GM19395 (cell line): ENCODE data around the gene SMOC2.
"Not testable (repeated sequence)": the region's sequence is repeated elsewhere in the genome, so short reads cannot be mapped to it uniquely, and the experiment has no call there.

Experiments used
- ATAC-seq: cut with Tn5 transposase; IDR thresholded peaks from one replicate; pipeline ENCODE4 v1.9.1; 2021; ENCODE audit warnings: mild to moderate bottlenecking, moderate library complexity; ENCODE audit not compliant: unreplicated experiment

SMOC2 gene

DNA sequence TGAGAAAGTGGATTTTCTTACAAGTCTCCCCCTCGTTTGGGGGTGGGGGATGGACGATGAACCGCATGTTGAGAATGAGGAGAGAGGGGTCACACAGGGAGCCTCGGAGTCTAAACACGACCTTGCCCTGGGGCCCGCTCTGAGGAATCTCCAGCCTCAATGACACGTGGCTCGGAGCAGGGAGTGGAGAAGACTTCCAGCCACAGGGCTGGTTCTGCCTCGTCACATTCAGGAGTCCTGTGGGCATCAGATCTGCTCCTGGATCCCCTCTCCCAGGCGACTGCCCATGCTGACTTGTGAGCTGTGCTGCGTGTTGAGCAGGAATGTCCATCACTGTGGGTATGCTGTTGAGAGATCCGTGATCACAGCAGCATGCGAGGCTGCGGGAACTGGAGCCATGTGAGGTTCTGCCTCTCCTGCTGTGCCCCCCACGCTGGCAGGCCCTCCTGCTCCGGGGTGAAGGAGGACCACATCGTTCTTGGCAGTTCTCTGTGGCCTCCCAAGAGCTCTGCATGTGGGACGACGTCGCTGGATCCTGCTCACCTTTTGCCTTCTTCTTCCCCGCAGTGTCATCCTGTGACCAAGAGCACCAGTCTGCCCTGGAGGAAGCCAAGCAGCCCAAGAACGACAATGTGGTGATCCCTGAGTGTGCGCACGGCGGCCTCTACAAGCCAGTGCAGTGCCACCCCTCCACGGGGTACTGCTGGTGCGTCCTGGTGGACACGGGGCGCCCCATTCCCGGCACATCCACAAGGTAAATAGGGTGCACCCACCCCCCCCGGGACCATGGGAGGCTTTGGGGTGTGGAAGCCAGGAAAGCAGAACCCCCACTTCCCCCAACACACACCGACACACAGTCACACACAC, 157.5 kb downstream of the SMOC2 start:
- no peak for ATAC-seq

DNA sequence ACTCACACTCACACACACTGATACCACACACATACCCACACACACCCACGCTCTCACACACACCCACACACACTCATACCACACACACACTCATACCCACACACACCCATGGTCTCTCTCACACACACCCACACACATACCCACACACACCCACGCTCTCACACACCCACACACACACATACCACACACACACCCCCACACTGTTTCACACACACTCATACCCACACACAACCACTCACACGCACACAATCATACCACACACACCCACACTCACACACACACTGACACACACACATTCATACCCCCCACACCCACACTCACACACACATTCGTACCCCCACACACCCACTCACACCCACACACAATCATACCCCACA, 158.1 kb downstream of the SMOC2 start:
- no peak for ATAC-seq

DNA sequence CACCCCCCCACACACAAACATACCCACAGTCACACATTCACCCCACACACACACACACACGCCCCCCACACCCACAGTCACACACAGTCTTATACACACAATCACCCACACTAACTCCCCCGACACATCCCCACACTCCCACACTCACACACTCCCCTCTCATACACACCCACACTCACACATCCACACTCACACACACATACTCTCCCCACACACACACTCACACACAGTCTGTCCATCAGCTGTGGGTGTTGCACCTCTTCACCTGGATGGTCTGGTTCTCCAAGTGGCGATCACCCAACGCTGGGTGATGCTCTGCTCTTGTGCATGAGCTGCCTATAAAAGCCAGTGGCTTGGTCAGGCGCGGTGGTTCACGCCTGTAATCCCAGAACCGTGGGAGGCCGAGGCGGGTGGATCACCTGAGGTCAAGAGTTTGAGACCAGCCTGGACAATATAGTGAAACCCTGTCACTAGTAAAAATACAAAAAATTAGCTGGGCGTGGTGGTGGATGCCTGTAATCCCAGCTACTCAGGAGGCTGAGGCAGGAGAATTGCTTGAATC, 158.9 kb downstream of the SMOC2 start:
- no peak for ATAC-seq

DNA sequence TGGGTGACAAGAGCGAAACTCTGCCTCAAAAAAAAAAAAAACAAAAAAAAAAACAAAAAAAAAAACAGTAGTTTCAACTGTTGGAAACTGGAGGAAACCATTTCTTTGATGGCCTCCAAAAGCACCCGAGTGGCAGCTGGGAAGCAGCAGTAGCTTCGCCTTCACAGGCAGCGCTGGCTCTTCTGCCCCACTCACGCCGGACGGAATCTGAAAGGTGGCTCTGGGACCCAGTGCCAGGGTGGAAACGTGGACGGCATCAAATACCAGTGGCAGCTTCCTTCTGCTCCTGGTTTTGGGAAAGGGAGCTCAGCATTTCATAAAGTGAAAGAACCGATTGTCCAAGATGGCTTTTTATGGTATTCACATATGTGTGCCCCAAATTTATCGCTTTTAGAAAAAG, 159.4 kb downstream of the SMOC2 start:
- no peak for ATAC-seq

DNA sequence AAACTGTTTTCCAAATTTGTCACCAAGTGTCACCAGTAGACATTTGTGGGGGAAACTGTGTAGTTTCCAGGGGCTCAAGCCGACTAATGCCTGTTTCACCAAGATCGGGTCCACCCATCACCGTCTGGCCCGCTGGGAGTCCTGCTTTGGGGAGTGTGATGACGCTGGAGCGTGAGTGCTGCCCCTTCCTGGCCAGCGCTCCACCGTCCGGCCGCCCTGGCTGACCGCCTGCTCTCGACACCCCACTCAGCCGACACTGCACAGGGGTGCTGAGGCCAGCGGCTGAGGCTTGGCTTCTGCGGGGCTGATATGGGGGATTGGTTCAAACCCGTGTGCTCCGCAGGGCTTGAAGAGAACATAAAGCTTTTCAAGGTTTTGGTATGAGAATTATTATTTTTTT, 160.1 kb downstream of the SMOC2 start:
- no peak for ATAC-seq

DNA sequence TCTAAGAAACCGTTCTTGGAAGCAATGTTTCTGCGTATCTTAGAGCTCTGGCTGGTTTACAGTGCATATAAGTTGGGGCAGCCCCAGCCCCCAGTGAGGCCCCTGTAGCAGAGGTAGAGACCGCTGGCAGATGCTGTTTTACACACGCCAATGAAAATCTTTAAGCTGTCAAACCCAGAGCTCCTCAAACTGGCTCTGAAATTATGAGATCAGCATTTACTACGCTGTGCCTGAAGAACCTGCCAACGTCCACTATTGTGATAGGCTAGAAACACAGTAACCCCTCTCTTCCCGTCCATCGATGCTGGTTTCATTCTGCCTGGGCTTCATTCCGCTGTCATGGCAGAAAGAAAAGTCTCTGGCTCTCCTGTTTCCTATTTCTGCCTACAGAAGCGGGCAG, 160.6 kb downstream of the SMOC2 start:
- no peak for ATAC-seq

DNA sequence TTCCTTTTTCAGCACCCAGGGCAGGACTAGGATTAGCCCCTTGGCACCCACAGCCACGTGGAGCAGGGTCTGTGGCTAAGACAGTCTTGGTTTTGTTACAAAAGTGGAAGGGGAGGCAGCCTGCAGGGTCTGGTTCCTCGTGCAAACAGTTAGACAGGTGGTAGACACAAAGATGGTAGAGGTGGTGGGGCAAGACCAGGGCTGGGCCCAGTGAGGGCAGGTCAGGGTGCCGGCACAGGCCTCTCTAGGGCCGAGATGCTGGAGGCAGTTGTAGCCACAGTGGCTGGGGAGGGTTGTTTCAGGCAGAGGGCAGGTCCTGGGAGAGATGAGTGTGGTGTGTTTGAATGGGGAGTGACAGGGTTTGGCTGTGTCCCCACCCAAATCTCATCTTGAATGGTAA, 161.6 kb downstream of the SMOC2 start:
- ATAC-seq, result no peak

DNA sequence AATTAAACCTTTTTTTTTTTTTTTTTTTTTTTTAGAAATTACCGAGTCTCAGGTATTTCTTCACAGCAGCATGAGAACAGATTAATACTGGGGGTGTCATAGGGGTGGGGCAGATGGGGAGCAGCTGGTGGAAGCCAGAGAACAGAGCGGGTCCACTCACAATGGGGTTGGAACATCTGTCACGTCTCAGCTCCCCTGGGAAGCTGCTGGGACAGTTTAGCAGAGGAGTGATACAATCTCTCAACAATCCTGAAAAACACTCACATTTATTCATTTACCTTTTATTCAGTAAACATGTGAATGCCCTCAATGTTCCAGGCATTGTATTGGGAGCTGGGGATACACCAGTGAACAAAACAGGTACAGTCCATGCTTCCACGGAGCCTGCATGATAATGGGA, 162.2 kb downstream of the SMOC2 start:
- ATAC-seq, result no peak

DNA sequence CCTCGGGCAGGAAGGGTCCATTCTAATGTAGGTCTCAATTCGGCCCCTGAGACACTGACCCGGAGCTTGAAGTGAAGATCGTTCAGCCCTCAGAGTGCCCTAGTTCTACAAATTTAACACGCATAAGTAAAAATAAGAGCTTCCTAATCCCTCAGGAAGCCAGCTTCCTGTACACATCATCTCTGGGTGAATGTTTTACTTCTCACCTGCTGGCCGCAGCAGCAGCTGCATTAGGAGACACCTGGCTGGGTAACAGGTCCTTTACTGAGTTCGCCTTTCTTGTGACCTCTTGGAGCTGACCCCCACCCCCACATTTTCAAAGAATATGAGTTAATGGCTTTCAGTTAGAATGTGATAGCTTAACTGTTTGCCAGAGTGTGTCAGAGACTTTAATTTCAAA, 165.0 kb downstream of the SMOC2 start:
- ATAC-seq, result no peak

DNA sequence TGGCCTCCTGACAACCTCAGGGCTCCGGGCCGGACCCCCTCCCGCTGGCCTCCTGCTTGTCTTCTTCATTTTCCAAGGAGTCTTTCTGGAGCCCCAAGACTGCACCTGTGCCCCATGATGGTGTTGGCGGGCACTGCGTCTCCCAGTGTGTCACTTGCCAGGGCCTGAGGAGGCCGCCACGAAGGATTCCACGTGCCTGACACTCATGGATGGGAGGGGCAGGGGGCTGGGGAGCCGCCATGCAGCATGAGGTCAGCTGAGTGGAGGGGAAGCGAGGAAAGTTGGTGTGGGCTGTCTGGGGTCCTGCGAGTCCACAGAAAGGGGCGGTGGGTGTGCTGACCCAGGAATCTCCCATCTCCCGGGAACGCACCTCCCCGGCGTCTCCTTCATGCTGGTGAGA, 165.7 kb downstream of the SMOC2 start:
- no peak for ATAC-seq

DNA sequence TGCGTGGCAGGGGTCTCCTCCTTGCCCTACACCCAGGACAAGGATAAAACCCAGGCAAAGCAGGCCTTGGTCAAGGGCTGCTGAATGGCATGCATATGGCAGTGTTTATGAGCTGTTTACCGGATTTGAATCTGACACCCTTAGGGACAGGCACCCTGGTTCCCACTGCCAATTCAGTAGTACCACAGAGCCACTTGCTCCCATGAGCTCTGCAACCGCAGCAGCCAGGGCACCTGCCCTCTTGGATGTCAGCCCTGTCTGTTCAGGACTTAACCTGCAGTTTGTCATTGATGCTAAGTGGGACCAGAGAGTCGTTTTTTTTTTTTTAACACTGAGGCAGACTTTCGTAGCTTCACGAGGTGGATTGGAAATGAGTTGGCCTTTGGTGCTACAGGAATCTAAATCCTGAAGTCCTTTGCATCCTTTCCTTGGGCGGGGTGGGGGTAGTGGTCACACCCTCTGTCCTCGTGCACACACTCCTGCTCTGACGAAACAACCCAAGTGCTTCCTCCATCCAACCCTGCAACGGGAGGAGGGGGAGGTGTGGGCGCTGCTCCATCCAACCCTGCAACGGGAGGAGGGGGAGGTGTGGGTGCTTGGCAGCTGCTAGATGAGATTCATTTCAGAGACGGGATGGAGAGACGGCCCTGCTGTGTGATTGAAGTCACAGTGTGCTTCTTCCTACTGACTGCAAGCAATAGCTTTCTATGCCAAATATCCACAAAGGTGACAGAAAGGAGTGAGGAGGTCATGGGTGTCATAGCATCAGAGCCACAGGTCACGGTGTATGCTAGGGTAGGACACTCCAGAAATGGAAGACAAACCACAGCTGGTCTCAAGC, 166.5 kb downstream of the SMOC2 start:
- ATAC-seq, result no peak

DNA sequence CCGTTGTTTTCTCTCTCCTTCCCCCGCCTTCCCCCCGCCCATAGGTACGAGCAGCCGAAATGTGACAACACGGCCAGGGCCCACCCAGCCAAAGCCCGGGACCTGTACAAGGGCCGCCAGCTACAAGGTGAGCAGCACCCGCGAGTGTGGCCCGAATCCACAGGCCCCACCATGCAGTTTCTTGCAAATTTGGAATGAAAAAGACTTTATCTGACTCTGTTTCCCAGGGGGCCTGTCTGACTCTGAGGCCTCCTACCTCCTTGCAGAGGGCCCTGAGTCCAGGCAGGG, 167.1 kb downstream of the SMOC2 start:
- no peak for ATAC-seq

DNA sequence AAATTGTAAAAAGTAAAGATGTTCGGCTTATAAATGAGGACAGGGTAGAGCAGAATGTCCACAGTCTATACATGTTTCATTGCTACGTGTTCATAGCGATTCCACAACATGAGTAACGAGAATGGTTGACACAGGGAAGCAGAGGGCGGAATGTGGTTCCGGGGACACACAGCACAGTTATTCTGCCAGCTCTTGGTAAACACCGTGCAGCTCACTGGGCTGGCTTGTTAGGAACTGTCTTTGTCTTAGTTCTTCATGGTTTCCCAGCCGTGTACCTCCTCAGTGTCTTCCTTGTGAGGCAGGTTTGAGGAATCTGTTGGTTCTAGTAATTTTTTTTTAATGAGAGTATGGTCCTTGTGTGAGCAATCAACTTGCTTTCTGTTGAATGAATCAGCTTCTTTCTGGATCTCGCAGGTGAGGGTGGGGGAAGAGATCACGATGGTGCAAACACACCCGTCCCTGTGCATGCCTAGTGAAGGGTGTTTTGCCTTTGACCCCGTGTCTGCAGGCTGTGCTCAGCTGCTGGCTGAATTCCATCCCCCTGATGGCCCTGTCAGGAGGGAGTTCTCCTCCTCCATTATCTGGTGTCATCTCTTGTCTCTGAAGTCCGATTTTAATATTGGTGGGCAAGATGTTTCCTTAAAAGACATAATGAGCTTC, 168.2 kb downstream of the SMOC2 start:
- no peak for ATAC-seq

DNA sequence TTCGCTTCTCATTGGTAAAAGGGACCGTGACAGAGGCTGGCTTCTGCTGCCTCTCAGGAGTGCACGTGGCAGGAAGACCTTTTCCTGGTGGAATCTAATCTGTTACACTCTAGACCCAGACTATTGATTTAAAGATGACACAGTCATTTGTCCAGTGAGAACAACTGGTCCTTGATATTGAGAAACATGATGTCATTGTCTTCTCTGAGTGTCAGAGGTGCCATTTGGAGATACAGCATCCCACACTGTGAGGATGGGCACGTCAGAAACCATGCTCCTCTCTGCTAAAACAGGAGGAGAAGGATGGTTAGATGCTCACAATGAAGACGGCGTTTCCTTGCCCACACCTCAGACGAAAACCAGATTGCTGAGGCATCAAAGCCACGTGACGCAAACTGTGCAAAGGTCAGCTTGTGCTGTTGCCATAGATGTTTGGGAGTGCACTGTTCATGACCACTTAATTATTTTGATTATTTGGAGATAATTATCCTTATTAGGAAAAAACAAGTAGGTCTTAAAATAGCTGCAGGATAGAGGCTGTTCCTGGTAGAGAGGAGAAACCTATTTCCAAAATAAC, 169.0 kb downstream of the SMOC2 start:
- ATAC-seq, result no peak

DNA sequence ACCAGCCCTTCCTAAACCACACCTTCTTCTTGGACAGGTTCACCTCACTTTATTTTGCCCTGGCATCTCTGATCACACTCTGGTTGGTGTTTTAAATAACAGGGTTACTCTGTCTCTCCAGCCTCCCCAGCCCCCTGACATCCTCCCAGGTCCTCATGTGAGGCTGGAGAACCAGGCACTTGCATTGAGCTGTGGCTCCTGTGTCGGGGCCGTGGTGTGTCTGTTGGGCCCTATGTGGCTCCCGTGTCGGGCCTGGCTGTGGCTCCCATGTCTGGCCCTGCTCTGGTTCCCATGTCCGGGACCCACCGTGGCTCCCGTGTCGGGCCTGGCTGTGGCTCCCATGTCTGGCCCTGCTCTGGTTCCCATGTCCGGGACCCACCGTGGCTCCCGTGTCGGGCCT, 170.0 kb downstream of the SMOC2 start:
- ATAC-seq, result not testable (repeated sequence)

DNA sequence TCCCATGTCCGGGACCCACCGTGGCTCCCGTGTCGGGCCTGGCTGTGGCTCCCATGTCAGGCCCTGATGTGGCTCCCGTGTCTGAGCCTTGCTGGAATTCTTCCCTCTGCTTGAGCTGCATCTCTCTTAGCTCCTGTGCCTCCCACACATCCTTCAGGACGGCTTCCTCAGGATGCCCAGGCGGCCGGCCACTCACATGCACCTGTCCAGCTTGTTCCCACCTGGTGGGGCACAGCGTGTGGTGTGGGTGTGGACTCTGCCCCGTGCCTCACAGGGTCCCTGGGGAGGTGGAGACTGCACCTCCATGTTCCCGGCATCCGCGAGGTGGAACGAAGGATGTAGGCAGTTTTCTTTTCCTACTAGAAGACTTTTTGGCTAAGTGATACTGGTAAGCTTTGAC, 170.7 kb downstream of the SMOC2 start:
- ATAC-seq, result no peak

DNA sequence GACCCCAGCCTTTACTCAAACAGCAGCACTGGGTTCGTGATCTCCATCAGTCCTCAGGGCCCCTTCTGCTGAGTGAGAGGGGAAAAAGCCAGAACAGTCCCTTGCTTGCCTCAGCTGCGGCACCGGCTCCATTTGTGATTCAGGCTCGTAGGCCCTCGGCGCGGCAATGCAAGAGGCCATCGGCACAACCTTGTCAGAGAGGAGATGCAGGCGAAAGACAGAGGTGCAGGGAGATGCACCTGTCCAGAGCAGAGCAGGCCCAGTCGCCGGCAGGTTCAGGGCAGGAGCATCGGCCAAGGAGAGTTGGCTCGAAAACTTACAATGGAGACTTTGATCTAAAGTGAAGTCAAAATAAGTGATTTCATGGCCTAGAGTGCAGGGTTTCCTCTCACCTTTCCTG, 171.6 kb downstream of the SMOC2 start:
- no peak for ATAC-seq

DNA sequence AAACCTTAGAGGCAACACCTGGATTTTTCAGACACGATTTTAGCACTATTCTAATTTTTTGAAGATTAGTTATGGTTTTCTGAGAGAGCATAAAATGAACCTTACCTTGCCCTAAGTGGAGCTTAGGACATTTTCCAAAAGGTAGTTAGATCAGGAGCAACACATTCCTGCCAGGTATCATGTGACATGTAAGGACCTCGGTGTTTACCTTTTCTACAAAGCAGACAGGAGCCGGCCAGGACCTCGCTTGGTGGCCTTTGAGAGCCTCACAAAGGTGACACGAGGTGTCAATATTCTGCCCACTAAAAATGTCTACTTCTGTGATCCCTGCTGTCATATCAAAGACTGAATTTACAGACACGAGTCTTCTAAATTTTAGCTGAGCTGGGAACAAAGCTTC, 174.9 kb downstream of the SMOC2 start:
- no peak for ATAC-seq

DNA sequence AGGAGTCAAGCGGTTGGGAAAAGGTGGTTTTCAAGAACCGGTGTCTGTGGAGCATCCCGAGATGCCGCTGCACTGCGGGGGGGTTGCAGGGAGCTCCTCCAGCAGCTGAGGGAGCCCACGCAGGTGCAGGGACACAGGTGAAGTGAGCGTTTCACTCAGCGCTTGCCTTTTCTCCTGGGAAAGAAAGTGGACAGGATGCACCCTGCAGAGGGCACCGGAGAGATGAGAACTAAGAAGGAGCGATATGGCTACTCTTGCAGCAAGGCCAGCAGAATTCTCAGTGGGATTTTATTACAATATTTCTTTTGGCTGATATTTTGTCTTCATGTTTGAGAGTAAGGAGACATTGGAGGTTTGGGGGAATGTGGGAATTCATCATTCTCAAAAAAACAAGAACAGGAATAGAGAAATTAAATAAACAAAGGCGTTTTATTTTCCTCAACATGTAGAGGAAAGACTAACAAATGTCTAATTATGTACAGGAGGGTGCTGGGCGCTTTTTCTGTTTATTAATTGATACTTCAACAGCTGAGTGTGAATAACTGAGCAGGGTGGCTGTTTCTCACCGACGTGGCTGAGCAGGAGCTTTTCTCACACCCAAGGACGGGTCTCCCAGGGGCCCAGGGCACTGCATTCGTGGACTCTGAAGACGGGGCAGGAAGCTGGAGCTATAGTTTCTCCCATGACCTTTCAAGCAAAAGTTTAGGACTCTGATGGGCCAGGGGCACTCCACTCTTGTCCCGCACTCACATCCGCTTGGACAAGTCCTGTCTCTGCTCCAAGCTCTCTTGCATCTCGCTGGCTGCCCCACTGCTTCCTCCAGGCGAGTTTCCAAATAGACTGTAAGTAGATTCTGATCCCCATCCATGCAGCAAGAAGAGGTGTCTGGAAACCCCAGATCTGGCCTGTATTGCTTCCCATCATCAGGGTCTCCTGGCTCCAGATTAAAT, 176.1 kb downstream of the SMOC2 start:
- no peak for ATAC-seq
